Muscle layer of duodenum (tissue), 2 donors: Measurements from ENCODE around the gene TBKBP1.

Source experiments
- H3K27ac ChIP-seq: one replicate; pipeline ENCODE4 v1.7.0; 2013; ENCODE audit warnings: mild to moderate bottlenecking, low read length
- H3K27me3 ChIP-seq: one replicate; pipeline ENCODE4 v1.7.0; 2013; ENCODE audit warnings: low read depth, mild to moderate bottlenecking, control low read depth, low read length
- H3K36me3 ChIP-seq, 2 donors: one replicate each; pipeline ENCODE4 v1.7.0; 2013; ENCODE audit warnings: low read length in 2 of 2, control low read depth in 1 of 2, mild to moderate bottlenecking in 1 of 2; ENCODE audit not compliant: insufficient read depth in 2 of 2, control insufficient read depth in 1 of 2
- H3K4me1 ChIP-seq, 2 donors: one replicate each; pipeline ENCODE4 v1.7.0; 2013; ENCODE audit warnings: low read length in 2 of 2, mild to moderate bottlenecking in 2 of 2, control low read depth in 1 of 2, moderate library complexity in 1 of 2; ENCODE audit not compliant: insufficient read depth in 2 of 2, control insufficient read depth in 1 of 2
- H3K4me3 ChIP-seq, 2 donors: one replicate each; pipeline ENCODE4 v1.7.0; 2013; ENCODE audit warnings: low read length in 2 of 2, low read depth in 1 of 2, mild to moderate bottlenecking in 1 of 2
- H3K9me3 ChIP-seq, 2 donors: one replicate each; pipeline ENCODE4 v1.7.0; 2013; ENCODE audit warnings: low read length in 2 of 2, control low read depth in 1 of 2, mild to moderate bottlenecking in 1 of 2; ENCODE audit not compliant: control insufficient read depth in 1 of 2
- donor health status: healthy.

TBKBP1 gene

DNA sequence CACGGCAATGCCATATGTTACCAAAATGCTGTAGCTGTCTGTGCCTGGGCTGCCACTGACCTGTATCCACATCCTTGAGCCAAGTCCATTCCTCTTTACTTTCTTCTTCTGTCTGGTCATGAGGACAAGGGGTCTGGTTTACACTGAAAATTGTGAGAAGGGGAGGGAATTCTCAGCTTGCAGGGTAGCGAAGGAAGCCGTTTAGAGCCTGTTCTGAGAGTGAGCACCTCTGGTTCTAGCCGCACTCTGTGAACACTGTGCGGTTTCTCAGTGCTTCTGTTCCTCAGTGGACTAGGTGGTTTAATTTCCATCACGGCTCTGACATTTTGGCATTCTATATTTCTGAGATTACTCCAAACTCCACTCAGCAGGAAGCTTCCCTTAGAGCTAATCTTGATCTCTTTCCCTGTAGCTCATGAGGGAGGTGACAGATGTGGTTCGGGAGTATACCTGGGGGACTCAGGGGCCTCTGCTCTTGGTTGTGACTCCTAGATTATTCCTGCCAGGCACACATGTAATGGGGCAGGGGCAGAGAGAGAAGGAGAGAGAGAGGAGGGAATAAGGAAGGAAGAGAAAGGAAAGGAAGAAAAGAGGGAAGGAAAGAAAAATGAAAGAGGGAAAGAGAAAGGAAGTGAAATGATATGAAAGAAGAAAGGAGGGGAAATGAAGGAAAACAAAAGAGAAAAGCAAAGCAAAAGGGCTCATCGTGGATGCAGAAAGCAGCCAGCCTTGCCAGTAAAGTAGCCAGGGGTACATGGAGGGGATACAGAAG is 24.9 kb downstream of the TBKBP1 start:
- H3K36me3 ChIP-seq: no peaks in the 10 kb centered on the region
- no peaks in the 10 kb centered on the region for H3K9me3 ChIP-seq
- no peak overlapping the region for H3K27ac ChIP-seq
- peaks cover 0 to 11% of the 10 kb centered on the region in 2 donors for H3K4me1 ChIP-seq
- peaks cover 43% of the 10 kb centered on the region for H3K27me3 ChIP-seq
- H3K4me3 ChIP-seq: no peak overlapping the region

DNA sequence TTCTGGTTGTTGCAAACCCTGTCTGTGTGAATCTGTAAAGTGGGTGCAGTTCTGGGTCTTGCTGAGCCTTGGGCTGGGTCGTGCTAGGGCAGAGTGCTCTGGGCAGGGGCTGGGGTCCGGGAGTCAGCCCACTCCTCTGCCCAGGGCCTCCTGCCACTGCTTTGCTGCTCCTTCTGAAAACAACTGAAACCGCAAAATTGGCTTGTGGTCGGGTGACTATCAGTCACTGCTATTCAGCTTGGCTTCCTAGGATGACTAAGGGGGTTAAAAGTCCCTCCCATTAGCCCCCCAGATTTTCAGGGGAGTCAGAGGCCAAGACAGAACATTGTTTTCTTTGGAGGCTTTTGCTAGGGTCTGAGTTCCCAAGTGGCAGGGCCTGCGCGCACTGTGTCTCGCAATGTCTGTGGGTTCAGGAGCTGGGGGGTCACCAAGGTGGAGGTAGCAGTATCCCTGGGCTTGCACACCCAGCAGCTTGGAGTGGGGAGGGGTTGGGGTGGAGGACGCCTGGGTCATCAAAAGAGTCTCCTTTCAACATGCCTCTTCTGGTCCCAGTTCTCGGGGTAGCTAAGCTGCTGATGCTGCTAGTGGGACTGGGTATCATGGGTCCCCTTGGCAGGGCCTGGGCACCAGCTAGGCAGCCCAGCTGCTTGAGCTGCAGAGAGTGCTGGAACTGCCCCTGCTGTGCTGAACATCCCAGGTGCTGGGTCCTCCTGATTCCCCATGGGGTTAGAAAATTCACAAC is 25.6 kb downstream of the TBKBP1 start:
- Histone ChIP-seq H3K4me1 (peaks cover 0 to 11% of the 10 kb centered on the region in 2 donors), H3K27me3 (peaks cover 41% of the 10 kb centered on the region), H3K36me3 (no peaks in the 10 kb centered on the region), H3K4me3 (no peak overlapping the region), H3K27ac (no peak overlapping the region), H3K9me3 (no peaks in the 10 kb centered on the region)

DNA sequence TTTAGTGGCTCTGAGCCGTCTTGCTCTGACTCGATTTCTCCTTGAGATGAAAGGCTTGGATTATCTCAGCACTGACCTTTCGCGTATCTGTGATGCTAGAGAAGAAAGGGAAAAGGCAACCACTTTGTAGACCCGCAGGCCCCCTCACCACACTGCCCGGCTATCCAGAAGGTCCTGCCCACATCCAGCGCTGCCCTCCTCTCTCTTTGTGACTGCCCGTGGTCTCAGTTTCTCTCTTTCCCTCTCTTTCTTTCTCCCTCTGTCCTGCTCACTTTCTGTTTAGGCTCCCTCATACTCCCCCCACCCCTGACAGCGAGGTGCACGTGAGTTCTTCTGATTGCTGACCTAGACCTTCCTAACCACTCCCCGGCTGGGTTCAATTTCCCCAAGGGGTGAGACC is 26.2 kb downstream of the TBKBP1 start:
- Histone ChIP-seq H3K9me3 (no peaks in the 10 kb centered on the region), H3K4me3 (no peak overlapping the region), H3K27me3 (peaks cover 41% of the 10 kb centered on the region), H3K4me1 (peaks cover 0 to 11% of the 10 kb centered on the region in 2 donors), H3K36me3 (no peaks in the 10 kb centered on the region), H3K27ac (no peak overlapping the region)

DNA sequence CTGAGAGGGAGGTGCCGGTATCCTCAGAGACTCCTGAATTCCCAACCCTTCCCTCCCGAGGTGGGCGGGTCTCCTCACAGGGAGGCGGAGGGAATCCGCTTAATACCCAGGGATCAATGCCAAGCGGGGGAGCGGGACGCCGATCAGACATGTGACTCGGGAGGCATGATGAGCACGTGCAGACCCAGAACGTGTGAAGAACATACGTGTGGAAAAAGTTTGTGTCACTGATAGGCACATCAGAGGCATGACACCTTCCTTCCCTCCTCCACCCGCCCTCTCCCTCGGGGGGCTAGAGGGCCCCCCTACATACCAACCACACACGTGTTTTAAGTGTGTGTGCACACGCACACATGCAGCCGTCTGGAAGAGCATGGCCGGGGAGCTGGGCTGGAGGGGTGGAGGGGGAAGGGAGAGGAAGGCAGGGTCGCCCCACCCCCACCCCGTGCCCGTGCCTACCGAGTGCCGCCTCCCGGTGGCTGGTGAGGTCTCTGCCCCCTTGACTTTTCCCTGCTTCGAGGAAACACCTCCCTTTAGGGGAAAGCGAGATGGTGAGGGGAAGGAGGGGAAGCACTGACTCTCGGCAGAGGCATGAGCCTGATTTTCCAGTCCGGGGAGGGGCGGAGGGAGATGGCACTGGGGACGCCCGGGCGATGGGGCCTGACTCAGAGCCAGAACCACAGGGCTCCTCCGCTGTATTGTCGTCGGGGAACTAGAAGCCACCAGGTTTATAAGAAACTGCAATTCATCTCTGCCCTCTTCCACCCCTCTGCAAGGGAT is 27.0 kb downstream of the TBKBP1 start:
- peaks cover 0 to 11% of the 10 kb centered on the region in 2 donors for H3K4me1 ChIP-seq
- peaks cover 41% of the 10 kb centered on the region for H3K27me3 ChIP-seq
- no peak overlapping the region for H3K27ac ChIP-seq
- H3K36me3 ChIP-seq: no peaks in the 10 kb centered on the region
- no peaks in the 10 kb centered on the region for H3K9me3 ChIP-seq
- no peak overlapping the region for H3K4me3 ChIP-seq

DNA sequence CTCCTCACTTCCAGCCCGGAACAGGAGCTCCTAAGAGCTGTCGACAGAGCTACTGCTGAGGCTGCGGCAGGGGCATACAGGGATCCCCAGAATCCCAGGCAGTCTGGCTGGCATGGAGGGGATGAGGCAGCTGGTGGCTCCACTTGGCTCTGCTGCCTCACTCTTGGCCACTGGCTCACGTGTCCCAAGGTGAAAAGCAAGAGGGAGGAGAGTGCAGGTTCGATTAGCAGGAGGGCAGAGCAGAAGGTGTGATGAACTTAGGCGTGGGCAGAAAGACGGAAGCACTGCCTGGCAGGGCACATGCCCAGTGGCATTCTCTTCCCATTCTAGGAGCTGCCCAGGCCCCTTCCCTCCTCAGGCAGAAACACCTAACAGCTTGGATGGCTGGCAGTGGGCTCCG is 27.8 kb downstream of the TBKBP1 start:
- Histone ChIP-seq H3K4me1 (peaks cover 0 to 11% of the 10 kb centered on the region in 2 donors), H3K4me3 (no peak overlapping the region), H3K27me3 (peaks cover 41% of the 10 kb centered on the region), H3K27ac (no peak overlapping the region), H3K9me3 (no peaks in the 10 kb centered on the region), H3K36me3 (no peaks in the 10 kb centered on the region)

DNA sequence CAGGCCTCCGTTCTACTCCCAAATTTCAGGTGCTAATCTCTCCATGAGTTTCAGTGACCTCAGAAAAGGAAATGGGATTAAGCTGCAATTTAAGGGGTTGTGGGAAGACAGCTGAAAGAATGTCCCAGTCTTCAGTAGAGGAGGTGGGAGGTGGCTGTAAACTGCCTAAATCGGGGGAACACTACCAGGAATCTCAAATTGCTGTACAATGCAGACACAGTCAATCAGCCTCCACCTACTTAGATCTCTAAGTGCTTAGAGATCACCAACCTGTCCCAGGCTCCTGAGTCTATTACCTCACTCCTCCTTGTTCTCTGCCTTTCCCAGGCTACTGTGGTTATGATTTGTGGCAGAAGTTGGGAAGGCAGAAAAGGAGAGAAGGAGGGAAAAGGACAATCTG is 30.7 kb downstream of the TBKBP1 start:
- no peak overlapping the region for H3K4me3 ChIP-seq
- no peaks in the 10 kb centered on the region for H3K36me3 ChIP-seq
- no peak overlapping the region for H3K27ac ChIP-seq
- no peaks in the 10 kb centered on the region for H3K9me3 ChIP-seq
- peaks cover 0 to 11% of the 10 kb centered on the region in 2 donors for H3K4me1 ChIP-seq
- peaks cover 26% of the 10 kb centered on the region for H3K27me3 ChIP-seq

DNA sequence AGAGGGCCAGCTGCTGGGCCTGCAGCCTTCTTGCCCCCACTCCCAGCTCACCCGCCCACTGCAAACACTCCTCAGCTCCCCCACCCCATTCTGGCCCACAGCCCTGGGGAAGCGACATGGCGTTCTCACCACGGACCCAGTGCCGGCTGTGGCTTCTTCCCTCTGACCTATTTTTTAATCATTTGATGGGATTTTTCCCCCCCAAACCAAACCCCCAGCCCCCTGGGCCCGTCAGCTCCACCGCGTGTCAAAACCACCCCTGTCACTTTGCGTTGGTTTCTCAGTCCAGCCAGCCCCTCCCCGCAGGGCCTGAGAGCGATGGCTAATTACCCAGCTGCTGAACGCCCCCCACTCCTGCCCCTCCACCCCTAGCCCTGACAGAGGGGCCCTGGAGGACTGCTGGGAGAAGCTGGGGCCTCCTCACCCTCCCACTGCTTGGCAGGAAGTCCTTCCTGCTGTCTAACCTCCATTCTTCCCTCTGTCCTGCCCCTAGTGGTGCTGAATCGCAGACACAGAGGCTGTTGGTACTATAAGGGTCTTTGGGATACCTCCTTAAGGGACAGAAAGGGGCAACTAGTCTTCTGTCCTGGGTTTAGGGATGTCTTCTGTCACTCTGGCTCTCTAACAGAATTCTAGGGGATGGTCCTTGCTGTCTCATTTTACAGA is 31.6 kb downstream of the TBKBP1 start:
- Histone ChIP-seq H3K27ac (no peak overlapping the region), H3K4me3 (no peak overlapping the region), H3K27me3 (peaks cover 18% of the 10 kb centered on the region), H3K4me1 (peaks cover 0 to 11% of the 10 kb centered on the region in 2 donors), H3K36me3 (no peaks in the 10 kb centered on the region), H3K9me3 (no peaks in the 10 kb centered on the region)

DNA sequence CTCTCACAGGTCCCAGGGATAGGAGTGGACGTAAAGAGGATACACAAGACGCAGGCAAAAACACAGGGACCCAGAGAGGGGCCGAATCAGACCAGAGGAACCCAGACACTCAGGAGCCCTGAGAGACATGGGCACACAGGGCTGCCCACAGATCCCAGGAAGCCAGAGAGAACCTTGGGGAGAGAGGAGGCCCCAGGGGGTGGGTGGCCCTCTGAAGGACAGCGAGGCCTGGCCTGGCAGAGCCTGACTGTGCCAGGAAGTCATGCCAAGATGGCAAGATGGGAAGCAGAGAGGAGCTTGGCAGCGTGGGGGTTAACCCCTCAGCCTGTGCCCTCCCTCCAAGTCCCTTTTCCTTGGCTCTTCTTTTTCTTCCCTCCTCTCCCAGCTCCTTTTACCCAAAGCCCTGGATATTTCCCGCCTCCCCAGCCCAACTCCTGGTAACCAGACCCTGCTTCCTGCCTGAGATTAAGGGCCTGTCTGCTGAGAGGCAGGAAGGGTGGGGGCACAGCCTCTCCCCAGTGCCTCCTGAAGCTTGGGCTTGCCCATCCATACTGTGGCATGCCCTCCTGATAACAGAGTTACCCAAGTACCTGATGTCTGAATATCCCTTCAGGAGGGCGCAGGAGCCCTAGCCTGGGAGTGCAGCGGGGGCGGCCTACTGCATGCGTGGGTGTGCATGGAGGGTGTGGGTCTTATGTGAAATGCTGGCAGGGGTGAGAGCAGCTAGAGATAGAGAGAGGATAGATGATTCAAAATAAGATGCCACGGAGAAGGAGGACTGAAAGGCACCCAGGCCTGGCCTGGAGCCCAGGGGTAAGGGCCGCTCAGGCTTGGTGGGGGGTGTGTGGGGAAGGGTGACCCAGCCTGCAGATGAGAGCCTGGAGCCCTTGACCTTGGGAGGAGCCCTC is 33.1 kb downstream of the TBKBP1 start:
- no peaks in the 10 kb centered on the region for H3K4me1 ChIP-seq
- H3K27ac ChIP-seq: no peak overlapping the region
- no peaks in the 10 kb centered on the region for H3K9me3 ChIP-seq
- H3K4me3 ChIP-seq: no peak overlapping the region
- no peaks in the 10 kb centered on the region for H3K36me3 ChIP-seq
- H3K27me3 ChIP-seq: peaks cover 5% of the 10 kb centered on the region

DNA sequence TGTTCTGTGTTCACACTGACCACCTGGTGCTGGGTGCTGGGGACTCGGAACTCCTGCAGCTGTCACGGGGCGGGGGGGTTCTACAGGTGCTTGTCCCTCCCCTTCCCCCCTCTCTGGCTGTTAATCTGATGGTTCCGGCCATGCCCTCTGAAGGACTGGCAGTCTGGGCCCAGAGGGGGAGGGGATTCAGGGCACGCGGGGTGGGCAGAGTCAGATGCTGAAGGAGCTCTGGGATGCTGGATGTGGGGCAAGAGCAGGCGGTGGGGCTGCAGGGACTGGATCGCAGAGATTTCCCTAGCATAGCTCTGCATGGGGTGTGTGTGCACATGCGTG is 33.7 kb downstream of the TBKBP1 start:
- H3K27ac ChIP-seq: no peak overlapping the region
- no peak overlapping the region for H3K4me3 ChIP-seq
- peaks cover 4% of the 10 kb centered on the region for H3K27me3 ChIP-seq
- H3K4me1 ChIP-seq: peaks cover 0 to under 1% of the 10 kb centered on the region in 2 donors
- H3K9me3 ChIP-seq: no peaks in the 10 kb centered on the region
- no peaks in the 10 kb centered on the region for H3K36me3 ChIP-seq

DNA sequence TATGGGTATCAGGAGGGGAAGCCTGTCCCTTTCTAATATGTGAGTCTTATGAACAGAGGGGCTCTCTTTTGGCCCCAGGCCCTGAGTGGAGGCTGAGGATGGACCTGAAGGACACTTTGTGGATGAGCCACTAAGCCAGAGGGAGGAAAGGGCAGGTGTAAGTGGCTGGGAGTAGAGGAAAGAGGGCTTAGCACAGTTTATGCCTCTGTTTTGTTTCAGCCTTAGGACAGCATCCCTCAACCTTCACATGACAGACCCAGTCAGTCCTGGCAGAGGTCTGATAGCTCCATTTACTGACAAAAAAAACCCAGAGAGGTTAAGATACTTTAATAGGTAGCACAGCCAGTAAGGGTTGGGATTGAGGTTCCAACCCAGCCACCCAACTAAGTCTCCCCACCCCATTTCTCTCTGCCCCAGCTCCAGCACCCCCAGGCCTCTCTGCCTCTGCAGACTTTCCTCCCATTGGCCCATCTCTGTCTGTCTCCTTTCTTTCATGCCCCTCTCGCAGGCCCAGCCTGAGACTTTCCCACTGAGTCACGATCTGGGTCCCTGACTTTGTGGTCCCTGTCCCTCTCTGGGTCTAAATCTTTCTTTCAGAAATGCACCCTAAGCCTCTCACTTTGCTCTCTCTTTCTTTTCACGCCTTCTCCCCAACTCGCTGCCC is 34.4 kb downstream of the TBKBP1 start:
- Histone ChIP-seq H3K27me3 (peaks cover 6% of the 10 kb centered on the region), H3K9me3 (no peaks in the 10 kb centered on the region), H3K36me3 (no peaks in the 10 kb centered on the region), H3K4me3 (no peak overlapping the region), H3K4me1 (peaks cover 0 to 7% of the 10 kb centered on the region in 2 donors), H3K27ac (no peak overlapping the region)
